SU-DHL-6 (cell line): Measurements from ENCODE around the gene RTN4R.

Experiments
- EZH2phosphoT487 ChIP-seq: fragments of 200-600 bp; sonication (generic), shearing (Covaris generic); conservative IDR thresholded peaks from 2 replicates; pipeline ENCODE4 v1.6.1; 2018; ENCODE audit warnings: mild to moderate bottlenecking, antibody characterized with exemption, low read length, moderate library complexity, mixed read lengths
- TF ChIP-seq, protein P1 (sequence below): fragments of 200-600 bp; sonication (generic); IDR thresholded peaks from one replicate; pipeline ENCODE4 v1.5.1; 2017; ENCODE audit warnings: antibody characterized with exemption, mild to moderate bottlenecking, low read length, moderate library complexity; ENCODE audit not compliant: insufficient read depth, poor library complexity, severe bottlenecking

DNA sequence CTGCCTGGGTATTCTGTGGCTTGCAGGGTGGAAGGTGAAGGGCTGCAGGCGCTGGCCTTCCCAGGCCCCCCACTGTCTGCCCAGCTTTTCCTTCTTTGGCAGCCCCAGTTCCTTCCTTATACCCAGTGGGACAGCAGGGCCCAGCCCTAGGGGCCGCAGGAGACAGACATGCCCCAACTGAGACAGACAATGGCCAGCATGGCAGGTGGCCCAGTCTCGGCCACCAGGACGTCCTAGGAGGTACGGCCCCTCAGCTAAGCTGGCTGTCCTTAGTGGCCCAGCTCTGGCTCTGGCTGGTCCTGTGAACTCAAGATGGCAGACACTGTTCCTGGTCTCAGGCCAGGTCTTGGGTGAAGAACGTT lies 35.9 kb downstream of the RTN4R start:
- TF ChIP-seq, protein P1, sequence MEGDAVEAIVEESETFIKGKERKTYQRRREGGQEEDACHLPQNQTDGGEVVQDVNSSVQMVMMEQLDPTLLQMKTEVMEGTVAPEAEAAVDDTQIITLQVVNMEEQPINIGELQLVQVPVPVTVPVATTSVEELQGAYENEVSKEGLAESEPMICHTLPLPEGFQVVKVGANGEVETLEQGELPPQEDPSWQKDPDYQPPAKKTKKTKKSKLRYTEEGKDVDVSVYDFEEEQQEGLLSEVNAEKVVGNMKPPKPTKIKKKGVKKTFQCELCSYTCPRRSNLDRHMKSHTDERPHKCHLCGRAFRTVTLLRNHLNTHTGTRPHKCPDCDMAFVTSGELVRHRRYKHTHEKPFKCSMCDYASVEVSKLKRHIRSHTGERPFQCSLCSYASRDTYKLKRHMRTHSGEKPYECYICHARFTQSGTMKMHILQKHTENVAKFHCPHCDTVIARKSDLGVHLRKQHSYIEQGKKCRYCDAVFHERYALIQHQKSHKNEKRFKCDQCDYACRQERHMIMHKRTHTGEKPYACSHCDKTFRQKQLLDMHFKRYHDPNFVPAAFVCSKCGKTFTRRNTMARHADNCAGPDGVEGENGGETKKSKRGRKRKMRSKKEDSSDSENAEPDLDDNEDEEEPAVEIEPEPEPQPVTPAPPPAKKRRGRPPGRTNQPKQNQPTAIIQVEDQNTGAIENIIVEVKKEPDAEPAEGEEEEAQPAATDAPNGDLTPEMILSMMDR: no peak
- no peak for TF ChIP-seq EZH2phosphoT487
